ENCODE measurements around the gene SCG3.

GRCh38 chr15:51702710-51703109 lies 21.4 kb downstream of the SCG3 start:
- no peak for TF ChIP-seq CTCF (IDR thresholded peaks at IDR 0.05; ENCODE audit: low read length)
- no peak for TF ChIP-seq EZH2 (IDR thresholded peaks at IDR 0.05; ENCODE audit: borderline replicate concordance, low read length)
